CD4-positive, alpha-beta T cell treated with Interleukin-6 for 4 hours (primary cell): Measurements from ENCODE around the gene HORMAD2.
"Not testable (repeated sequence)": the region's sequence is repeated elsewhere in the genome, so short reads cannot be mapped to it uniquely, and the experiment has no call there.

ENCODE experiments used
- DNase-seq: peaks from one replicate; pipeline ENCODE4 v3.0.0-alpha.2; 2020; ENCODE audit warnings: mixed read lengths

The HORMAD2 gene

DNA sequence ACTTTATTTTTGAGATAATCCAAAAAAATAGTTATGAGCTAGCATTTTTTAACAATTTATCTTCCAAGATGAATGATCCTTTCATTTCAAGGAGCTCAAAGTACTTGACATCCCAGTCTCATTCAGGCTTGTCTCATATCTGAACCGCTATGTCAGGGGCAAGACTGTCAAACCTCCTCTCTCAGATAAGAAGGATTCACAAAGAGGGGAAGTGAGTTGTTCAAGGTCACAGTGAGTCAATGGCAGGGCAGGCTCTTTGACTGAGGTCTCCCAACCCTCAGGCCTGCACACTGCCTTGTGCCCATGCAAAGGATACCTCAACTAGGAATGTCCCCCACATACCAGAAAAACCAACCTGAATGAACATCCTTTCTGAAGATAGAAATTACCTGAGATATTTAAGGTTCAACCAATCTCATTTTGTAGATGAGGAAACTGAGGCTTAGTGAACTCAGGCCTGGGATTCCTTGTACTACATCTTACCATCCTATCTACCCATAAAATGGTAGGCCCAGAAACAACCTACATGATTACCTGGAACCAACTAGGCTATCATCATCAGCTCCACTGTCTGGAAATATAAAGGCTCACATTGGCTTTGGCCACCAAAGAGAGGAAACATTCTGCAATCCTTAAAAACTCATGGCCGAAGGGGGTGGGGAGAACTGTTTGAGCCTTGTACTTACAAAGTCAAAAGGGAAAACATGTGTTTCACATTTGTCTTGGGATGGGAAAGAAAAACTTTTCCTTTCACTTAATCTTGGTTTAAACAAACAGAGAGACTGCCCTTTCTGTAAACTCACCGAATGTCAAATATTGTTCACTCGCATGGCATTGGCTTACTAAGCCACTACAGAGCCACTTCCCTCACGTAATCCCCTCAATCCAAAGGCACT lies 115.2 kb downstream of the HORMAD2 start:
- DNase-seq, result no peak

DNA sequence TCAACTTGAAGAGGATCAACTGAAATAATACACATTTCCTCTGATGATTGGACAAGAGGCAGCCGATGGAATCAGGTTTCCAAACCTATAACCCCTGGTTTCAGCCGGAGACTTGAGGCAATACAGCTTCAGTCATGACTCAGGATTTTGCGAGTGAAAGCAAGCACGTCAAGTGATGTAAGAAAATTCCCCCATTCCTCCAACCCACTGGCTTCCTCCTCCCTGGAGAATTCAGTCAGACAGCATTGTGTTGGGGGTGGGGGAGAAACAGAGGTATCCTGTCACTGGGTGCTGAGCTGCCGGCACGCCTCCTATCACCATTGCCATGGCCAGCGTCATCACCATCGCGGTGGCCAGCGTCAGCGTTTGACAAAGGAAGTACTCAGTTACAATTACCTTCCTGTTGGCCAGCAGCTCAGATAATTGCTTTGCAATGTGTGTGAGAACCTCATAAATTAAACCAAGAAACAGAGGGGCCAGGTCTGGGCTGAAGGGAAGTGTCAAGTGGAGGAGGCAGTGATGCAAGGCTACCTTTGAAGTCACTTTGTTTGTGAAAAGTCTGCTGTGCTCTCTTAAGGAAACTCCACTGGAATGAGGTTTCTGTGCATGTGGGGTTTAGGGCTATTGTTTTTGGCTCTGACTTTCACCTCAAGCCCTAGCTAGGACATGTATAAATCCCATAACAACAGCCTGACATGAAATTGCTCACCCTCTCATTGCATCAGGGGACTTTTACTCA lies 116.0 kb downstream of the HORMAD2 start:
- DNase-seq, result no peak

DNA sequence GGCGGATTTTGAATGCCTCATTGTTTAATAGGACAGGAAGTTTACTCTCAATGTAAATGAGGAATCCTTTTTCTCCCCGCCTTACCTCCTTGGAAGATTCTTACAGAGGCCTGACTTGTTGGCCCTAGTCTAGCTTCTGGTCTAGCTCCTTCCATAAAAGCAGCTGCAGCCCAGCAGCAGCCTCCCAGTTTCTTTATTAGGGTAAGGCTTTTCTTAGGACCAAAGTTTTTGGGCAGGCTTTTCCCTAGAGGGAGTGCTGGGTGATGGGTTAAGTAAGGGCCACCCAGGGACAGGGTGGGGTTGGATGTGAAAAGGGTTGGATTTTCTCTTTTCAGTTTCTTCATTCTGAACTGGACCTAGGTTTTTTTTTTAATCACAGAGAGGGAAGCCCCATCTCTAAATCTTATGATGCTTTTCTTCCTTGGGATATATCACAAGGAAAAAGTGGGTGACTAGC lies 116.6 kb downstream of the HORMAD2 start:
- DNase-seq, result no peak

DNA sequence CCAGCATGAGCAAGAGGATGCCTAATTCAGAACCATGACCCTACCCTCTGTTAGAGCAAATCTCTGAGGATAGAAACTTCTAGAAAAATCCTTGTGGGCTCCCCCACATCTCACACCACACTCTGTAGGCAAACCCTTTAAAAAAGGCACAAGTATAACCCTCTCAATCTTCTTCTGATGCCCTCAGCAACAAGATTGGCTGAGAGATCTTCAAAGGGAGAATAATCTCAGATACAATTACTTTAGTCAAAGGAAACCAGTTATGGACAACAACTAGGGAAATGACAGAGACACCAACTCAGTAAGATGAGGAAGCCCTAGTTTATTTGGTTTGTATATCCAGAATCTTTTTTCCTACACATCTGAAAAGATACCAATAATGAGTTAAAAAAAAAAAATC lies 117.1 kb downstream of the HORMAD2 start:
- DNase-seq, result no peak

DNA sequence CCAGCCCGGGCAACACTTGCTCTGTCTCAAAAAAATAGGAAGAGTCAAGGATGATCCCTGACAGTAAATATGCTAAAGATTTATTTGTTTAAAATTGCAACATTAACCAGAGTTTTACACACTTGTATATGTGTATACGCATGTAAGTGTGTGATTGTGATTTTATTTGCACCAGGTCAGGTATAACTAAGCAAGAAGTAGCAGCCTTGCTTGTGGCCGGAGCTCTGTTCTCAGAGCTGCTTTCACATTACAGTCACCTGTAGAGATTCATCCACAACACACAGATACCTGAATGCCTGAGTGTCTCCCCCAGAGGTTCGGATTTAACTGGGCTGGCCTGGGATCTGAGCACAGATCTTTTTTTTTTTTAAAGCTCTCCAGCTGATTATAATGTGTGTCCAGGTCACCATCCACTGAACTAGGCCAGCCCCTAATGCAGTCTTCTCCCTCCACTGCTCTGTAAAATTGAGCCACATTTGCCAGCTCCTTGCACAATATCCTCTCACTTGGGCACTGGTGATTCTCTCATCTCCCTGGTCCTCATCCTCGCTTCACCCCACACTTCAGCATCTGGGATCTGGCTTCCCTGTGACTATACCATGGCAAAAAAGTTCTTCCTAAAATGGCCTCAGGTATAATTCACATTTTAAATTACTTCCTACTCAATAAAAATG lies 118.0 kb downstream of the HORMAD2 start:
- DNase-seq, result no peak

DNA sequence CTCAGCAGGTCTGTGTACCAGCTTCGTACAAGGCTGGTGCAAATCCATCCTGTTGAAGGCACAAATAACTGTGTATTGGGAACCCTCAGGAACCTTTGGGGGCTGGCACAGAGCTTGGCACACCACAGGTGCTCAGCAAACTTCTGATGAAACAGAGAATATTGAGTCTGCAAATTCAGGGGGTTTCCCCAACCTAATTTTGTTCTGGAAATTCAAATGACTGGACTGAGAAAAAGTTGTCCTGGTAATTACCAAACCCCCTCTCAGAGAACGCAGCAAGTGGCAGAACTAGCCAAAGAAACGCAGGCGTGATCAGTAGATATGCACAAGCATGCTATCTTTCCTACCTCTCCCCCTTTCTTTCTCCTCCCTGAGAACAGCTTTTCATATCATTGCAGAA lies 118.7 kb downstream of the HORMAD2 start:
- no peak for DNase-seq

DNA sequence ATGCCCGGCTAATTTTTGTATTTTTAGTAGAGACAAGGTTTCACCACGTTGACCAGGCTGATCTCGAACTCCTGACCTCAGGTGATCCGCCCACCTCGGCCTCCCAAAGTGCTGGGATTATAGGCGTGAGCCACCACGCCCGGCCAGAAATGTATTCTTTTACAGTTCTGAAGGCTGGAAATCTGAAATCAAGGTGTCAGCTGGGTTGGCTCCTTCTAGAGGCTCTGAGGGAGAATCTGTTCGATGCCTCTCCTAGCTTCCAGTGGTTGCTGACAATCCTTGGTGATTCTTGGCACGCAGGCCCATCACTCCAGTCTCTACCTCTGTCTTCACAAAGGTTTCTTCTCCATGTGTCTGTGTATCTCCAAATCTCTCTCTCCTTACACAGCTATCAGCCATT lies 120.6 kb downstream of the HORMAD2 start:
- not testable (repeated sequence) for DNase-seq

DNA sequence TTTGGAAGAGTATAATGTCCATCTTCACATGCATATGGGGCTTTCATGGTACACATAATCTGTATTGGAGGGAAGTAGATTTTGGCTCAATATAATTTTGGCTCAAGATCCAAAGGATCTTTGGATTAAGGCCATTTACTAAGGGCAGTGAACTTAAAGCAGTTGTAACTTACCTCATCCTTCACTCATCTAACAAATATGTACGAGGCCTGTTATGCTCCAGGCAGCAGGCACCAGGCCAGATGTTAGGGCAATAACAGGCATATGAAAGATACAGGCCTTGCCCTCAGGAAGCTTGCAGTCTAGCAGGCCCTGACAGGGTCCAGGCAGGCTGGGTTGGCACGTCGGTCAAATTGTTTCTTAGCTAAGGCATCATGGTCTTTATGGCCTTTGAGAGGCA lies 121.7 kb downstream of the HORMAD2 start:
- DNase-seq, result no peak

DNA sequence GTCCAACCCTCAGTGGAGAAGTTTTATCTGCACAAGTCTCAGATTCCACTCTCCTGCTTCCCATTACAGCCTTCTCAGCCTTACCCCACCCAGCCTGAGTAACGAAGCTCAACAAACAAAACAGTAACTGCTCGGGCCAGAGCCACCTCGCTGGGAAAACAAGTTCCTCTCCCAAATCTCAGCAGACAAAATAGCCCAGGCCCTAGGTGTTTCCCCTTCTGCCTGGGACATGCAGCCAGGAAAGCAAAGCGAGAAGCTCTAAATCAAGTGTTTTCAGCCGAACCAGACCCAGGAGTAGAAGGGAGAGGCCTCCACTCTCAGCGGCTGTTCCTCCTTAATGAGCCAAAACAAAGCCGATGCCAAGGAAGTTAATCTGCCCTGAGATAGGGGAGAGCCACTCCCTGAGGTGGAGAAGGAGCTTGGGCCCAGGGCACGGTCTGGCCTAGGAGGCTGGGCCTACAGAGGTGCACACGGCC lies 122.3 kb downstream of the HORMAD2 start:
- DNase-seq, result no peak

DNA sequence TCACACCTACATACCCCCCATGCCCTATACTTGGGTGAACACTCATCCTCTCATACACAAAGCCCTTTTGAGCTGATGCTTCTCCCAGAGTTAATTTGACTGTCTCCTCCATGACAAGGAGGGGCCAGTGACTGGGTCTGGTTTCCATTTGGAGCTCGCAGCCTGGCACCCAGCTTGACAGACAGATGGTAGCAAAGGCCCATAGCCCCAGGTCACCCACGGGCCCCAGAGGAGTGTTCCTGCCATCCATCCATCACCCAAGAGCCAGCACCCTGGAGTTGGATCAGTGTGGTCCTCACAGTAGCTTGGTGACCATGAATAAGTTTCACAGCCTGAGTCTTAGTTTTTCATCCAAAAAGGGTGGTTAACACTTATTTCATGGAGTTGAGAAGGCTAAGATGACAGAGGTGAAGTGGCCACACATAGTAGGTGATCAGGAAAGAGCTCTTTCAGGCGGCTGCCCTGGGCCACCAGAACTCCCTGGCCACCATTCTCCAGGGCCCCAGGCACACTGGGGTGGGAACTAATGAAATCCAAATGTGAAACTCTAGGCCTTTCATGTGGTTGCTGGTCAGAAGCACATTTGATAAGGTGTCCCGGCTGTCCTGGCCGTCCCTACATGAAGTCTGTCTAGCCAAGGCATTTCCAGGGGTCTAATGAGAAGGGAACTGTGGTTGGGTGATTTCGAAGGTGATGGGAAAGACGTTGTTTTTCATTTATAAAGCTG lies 123.9 kb downstream of the HORMAD2 start:
- DNase-seq, result no peak

DNA sequence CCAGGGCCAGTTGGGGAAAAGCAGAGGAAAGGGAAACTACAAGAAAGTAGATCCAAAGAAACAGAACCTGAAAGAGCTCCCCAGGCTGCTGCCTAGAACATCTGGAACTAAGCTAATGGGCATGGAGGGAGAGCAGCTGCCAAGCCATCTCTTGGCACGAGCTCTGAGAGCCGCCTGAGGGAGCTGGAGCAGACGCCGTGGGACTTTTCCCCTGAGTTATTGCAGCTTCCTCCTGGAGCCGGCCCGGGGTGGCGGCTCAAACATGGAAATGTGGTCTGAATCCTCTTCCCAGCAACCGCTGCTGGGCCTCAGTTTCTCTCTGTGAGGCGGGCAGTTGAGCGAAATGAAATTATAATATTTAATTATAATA lies 124.5 kb downstream of the HORMAD2 start:
- DNase-seq, result no peak

DNA sequence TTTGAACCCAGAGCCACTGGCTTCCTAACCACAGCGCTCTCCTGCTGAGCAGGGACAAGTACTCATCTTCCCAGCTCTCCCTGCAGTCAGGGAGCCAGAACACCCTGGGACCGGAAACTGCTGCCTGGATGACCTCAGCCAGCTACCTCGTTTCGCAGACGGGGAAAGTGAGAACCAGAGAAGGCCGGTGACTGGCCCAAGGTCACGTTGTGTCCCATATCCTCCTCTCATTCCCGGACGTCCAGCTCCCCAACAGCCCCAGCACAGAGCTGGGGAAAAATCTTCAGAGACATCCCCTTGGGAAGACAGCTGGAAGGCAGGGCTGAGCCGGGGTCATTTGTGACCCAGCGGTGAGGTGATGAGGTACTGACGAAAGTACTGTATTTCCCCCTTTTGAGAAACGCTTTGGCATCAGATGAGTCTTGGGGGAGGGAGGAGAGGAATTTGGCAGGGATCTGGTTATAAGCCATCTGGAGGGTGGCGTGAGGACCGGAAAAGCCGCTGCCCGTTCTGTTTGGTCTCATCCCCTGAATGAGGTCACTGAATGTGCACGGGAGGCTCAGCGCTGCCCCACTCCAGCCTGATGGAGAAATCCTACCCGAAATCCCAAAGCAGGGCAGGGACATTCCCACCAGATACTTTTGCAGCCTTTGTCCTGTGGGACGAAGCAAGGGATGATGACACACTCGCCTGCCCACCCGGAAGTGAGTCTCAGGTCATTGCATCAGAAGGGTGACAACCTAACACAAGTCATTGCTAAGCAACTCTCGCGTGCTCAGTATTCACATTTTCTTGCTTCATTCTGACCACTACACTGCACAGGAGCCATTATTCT lies 125.2 kb downstream of the HORMAD2 start:
- DNase-seq, result no peak

DNA sequence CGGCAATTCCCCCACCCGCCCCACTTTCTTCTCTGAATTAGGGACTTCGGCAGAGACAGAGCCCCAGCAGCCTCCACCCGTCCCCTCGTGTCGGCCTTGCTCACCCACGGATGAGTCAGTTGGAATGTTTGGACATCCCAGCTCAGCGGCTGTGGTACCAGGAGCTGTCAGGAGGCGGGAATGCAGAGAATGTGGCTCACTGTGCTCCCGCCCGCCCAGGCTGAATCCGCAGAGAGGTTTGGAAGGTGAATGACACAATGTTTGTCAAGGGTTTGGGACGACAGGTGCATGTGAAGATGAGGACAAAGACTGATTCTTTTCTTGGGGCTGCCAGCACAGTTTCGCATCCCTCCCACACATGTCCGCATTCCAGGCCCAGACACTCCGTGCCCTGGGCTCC lies 126.7 kb downstream of the HORMAD2 start:
- DNase-seq, result no peak

DNA sequence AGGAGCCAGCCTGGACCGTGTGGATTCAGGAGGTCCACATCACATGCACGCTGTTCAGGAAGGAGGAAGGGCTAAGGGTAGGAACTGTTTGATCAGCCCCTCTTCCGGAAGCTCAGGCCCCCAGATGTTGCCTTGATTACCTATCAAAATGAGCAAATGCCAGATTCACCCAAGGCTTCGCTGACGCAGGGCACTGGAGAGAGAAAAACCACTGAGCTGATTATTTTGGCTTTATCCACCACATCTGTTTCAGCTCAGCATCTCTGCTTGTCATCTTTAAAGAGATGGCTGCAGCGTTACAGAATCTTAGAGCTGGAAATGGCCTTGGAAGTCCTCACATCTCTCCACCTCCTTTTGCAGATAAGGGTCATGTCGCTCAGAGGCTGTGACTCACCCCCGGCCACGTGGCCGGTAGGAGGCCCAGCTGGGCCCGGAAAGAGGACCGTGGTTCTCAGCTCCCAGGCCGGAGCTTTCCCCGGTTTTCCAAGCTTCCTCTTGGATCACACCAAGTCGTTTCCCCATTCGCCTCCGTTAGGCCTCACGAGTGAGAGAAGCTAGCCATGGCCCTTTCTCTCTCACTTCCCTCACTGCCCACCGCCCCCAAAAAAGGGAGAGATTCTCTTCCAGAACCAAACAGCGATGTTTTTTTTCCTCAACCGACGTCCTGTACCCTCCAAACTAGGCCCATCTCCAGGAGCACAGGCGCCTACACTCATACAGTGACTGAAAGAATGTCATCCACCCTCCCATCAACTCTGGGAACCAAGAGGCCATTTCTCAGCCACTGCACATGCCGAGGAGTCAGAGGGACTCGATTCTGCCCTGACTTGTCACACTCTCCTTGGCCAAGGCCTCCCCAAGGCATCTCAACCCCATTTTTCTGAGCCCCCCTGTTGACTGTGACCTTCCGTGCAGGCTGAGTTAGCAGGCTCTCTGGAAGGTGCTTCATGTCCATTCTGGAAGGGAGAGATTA lies 128.7 kb downstream of the HORMAD2 start:
- no peak for DNase-seq

DNA sequence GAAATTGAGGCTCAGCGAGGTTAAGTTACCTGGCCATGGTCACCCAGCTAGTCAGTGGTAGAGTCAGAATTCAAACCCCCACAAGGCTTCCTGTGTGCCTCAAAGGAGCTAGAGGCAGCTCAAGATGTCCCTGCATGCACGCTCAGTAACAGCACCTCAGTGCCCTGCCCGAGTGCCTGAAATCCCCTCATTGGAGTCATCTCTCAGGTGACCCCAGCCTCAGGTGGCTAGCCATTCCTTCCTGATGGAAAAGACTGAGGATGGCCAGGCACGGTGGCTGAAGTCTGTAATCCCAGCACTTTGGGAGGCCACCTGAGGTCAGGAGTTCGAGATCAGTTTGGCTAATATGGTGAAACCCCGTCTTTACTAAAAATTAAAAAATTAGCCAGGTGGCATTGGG lies 129.4 kb downstream of the HORMAD2 start:
- DNase-seq, result no peak

DNA sequence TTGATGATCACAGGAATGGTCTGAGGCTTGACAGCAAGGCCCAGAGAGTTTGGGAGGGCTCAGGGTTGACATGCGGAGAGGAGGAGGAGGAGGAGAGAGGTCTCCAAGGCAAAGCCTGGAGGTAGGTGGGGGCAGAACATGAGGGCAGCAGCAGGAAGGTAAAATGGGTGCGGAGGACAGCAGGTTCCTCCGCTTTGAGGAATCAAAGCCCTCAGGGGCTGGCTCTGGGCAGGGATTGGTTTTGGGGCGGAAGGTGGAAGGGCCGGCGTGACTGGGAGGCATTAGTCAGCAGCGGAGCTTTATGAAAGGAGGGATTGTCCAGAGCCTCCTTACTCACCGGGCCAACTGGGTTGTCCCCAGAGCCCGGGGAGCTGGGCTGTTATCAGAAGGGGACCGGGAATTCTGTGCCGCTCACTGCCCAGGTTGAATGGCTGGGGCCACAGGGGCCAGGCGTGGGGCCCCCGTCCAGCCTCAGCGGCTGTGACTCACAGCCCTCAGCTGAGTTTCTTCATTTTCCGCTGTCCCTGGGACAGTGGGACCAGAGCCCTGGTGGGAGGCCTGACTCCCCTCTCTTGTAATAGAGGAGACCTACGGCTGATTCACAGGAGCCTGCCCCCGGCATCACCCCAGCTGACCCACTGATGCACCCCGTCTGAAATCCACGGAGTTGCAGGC lies 130.1 kb downstream of the HORMAD2 start:
- no peak for DNase-seq

DNA sequence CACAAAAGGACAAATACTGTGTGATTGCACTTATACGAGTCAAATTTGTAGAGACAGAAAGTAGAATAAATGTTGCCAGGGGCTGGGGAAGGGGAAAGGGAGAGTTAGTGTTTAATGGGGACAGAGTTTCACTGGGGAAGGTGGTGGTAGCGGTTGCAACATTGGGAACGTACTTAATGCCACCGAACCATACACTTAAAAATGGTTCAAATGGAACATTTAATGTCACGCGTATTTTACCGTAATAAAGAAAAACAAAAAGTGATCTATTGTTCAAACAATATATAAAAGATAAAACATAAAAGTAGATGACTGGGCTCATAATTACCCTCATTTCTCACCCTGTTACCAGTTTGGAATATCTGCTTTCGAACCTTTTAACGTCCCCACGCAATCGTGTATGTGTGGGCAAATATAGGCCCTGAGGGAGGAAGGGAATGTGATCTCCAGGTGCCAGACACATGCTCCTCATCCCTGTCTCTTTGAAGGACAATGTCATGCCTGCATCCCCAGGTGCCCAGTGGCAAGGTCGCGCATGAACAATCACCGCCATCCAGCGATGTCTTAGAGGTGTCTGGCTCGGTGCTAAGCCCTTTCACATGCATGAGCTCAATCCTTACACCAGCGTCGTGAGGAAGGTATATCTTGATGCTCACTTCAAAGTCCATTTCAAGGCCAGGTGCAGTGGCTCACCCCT lies 131.0 kb downstream of the HORMAD2 start:
- DNase-seq, result no peak

DNA sequence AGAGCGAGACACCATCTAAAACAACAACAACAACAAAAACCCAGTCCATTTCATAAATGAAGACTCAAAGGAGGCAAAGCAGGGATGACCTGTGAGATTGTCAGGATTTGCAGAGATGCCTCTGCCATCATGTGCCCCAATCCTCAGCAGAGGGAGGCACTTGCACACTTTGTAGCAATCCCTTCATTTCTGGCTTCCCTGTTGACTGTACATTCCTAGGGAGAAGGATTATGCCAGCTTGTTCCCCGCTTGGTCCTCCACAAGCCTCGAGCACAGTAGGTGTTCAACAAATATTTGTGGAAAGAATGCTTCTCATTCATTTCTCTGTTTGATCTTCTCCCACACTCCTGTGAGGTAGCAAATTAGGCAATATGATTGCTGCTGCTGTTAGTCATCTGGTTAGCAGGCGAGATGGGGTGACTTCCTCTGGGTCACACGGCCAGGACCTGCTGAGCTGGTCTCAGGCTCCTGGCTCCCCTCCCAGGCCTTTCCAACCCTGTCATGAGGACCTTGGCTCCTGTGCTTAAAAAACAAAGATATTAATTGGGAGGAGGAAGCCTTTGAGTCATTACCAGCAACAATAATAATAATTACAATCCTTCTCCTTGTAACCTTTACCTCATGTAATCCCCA lies 132.2 kb downstream of the HORMAD2 start:
- no peak for DNase-seq

DNA sequence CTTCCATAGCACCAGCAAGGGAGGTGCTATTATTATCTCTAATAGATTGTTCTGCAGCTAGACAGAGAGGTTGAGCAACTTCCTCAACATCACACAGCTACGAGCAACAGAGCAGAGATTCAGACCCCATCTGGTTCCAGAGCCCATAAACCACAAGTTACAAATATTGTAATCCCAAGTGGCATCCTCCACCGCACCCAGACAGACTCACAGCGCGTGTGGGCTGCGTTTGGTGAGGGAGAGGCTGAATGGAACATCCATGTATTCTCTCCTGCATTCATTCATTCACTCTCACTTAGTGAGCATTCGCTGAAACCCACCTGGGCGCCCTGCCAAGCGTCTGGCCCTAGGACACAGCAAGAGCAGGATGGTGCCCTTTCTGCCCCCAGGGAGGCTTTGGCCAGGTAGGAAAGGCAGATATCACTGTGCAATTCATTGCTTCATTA lies 132.8 kb downstream of the HORMAD2 start:
- no peak for DNase-seq
